Tongue (tissue), 2 donors: Measurements from ENCODE around the gene PARD3. TPM values are rescaled to one million over a fixed set of nuclear protein-coding genes. Genes with fewer than 3 reads are reported as not detected.

Experiments
- DNase-seq: peaks from one replicate; pipeline ENCODE4 v3.0.0-alpha.2; 2015
- total RNA-seq: library from RNA; depleted of rRNA; stranded (reverse); fragments of >200 nt; gene quantifications from one replicate; pipeline ENCODE4 v1.2.3, GENCODE V29; 2014

PARD3 gene
- total RNA-seq, 1 donor from 2014 or later, result 129 TPM

DNA sequence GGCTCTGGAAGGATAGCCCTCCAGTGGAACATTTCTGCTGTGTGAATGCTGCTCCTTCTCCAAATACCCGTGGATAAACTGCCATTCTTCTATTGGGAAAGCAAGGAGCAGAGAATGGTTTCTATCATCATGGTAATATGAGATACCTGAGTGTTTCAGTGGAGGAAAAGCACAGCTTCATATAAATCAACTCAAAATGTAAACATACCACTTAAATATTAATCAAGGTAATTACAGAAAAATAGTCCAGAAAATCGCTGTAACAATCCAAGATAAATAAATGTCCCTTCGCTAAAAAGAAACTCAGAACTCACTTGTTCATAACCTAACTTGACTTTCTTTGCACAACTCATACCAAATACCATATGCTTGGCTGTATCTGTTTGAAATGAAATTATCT is 635.8 kb downstream of the PARD3 start:
- no peak for DNase-seq

DNA sequence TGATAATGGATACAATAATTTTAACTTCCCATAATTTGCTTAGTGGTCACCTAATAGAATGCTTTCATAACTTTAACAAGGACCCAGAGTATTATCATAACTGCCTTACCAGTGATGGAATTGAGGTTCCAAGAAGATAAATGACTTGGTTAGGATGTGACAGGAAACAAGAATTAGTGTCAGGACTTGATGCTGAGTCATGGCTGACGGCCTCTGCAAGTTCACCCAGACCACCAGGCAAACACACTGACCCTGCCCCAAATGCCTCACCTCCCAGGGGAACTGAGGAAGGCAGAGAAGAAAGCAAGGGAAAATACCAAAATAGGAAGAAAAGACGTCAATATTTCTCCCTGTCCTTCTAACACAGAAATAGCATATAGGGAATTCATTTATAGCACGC is 636.3 kb downstream of the PARD3 start:
- DNase-seq, result no peak

DNA sequence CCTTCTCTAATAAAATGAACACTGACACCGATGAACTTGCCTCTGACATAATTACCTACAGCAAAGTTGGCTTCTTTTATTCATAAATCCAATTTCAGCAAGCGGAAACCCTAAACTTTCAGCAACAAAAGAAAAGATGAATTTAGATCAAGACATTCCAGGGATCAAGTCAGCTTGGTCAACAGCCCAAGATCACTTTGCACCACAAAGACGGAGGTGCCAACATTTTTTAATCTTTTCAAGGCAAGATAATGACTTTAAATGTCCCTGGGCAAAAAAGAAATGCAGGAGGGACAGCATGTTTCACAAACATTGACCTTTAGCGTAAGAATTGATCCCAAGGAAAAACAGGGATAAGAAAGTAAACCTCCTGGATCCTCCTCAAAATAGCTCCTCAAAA is 636.9 kb downstream of the PARD3 start:
- no peak for DNase-seq

- DNase-seq, result no peak
Observed at GRCh38 chr10:34177445-34177844, 637.7 kb downstream of the PARD3 start.

GRCh38 chr10:34176351-34176750 is 638.7 kb downstream of the PARD3 start:
- no peak for DNase-seq

GRCh38 chr10:34175121-34175520 is 640.0 kb downstream of the PARD3 start:
- no peak for DNase-seq

GRCh38 chr10:34172936-34173533 is 642.1 kb downstream of the PARD3 start:
- DNase-seq, result no peak

DNA sequence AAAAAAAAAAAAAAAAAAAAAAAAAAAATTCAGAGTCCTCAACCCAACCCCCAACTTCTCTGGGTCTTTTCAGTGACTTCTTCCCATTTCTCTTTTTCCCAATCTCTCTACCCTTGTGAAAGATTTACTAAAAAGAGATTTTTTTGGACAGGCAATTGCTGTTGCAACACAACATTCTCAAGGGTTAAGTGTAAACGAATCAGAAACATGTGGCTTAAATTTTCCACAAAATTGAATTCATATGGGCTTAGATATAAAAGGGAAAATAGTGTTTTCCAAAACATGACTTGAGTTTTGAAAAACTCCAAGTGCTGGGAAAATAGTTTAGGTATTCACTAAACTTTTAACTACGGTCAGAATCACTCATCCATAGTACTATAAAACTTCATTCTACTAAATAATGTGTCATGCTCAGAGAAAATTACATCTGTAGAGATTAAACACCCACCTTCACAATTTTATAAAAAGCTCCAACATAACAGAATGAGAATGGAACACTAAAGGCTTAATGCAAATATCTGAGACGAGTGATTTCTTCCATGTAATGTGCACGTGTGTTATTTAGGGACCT is 643.1 kb downstream of the PARD3 start:
- DNase-seq, result peak; percentile 75

DNA sequence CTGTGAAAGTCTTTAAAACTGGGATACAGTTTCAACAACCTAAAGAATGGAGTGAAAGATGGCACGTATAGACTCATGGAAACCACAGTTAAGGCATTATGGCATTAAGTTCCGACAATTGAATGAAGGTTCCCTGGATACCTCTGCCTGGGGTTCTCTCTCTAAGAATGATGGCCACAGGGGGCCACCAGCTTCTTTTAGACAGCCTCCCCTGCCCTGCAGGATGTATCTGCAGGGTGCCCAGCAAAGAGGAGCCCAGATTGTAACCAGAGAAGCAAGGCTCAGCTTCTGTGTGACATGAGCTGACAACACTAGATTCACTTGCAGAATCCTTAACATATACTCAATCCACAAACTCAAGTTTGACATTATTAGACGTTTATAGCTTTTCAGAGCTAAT is 645.4 kb downstream of the PARD3 start:
- no peak for DNase-seq

- DNase-seq, result no peak
Observed at GRCh38 chr10:34169131-34169530, 646.0 kb downstream of the PARD3 start.

DNA sequence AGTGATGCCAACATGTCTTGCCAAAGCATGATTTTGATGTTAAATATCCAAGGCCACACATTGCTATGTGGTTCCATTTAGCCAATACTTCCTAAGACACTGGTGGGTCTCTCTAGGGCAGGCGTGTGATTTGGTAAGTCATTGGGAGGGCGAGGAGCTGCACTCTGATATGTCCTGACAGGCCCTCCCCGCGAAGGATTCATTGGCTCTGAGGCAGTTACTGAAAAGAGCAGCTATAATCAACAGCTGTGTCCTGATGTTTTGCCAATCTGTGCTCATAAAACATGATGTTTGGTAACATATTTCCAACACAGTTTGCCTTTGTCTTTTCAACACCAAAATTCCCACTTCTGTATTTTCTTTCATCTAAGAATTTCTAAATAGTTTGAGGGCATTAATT is 646.7 kb downstream of the PARD3 start:
- DNase-seq, result peak; percentile 86

- DNase-seq, result no peak
Observed at GRCh38 chr10:34166823-34167222, 648.3 kb downstream of the PARD3 start.

DNA sequence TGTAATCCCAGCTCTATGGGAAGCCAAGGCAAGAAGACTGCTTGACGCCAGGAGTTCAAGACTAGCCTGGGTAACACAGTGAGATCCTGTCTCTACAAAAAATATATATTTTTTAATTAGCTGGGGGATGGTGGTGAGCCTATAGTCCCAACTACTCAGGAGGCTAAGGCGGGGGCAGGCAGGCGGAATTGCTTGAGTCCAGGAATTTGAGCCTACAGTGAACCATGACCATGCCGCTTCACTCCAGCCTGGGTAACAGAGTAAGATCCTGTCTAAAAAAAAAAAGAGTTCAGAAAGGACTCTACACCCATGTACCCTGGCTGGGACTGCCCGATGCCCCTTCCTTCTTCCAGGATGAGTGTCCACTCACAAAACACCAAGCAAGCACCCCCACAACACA is 648.7 kb downstream of the PARD3 start:
- DNase-seq, result no peak

DNA sequence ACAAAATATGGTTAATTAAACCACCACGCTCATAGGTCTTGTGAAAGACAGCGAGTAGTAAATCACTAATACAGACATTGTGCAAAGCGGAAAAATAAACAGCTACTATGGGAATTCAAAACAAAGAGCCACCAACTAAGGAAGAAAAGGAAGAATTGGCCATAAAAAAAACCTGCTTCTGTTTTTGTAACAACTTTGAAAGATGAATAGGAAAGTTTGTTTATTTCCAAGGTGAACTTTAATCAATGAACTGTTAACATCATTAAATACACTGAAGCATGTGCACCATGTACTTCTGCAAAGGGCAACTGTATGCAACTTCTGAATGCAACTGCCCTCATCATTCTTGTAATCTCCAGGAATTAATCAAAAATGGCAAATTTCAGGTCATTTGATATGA is 651.1 kb downstream of the PARD3 start:
- DNase-seq, result no peak

DNA sequence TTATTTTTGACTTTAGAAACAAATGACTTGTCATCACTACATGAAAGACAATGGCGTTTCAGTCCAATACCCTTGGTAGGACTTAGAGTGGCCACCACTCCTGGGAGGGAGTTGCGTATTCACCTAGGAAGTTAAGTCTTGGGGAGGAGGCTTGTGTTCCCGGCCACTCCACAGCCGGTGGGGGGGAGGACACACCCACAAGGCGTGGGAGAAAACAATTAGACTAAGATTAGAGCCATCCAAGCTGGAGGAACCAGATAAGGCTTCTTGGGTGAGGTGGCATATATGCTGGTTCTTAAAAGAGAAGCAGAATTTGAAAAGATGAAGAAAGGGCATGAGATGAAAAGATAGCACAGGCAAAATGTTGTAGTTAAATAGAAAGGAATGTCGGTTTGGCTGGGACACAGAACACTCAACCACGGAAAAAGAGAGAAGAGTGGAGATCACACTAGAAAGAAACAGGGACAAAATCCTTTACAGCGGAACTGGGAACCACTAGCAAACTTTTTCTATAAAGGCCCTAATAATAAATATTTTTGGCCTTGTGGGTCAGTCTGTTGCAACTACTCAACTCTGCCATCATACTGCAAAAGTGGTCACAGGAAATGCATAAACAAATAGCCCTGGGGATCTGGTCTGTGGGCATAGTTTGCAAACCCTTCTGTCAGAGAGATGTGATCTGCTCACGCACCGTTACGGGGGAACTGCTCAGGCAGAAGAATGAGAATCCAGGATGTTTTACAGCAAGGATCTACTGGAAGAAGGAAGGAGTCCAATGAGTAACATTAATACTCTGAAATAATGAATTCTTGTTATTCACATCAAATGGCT is 651.8 kb downstream of the PARD3 start:
- no peak for DNase-seq

GRCh38 chr10:34161777-34162370 is 653.2 kb downstream of the PARD3 start:
- no peak for DNase-seq

DNA sequence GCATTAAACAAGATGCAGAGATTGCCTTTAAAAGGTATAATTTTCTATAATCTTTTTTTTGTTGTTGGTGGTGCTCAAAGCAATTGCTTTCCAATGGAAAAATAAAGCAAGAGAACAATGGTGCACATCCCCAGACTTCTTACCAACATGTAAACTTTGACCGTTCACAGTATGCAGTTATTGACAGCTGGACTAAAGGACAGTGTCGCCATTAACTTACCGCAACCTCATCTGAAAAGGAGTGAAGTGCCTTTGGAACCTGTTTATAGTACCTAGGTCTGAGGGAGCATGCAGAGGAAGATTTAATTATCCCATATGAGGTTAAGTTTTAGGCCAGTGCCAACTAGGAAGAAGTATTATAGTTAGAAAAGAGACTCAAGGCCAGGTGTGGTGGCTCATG is 654.5 kb downstream of the PARD3 start:
- no peak for DNase-seq

- DNase-seq, result no peak
Observed at GRCh38 chr10:34157501-34157900, 657.6 kb downstream of the PARD3 start.

DNA sequence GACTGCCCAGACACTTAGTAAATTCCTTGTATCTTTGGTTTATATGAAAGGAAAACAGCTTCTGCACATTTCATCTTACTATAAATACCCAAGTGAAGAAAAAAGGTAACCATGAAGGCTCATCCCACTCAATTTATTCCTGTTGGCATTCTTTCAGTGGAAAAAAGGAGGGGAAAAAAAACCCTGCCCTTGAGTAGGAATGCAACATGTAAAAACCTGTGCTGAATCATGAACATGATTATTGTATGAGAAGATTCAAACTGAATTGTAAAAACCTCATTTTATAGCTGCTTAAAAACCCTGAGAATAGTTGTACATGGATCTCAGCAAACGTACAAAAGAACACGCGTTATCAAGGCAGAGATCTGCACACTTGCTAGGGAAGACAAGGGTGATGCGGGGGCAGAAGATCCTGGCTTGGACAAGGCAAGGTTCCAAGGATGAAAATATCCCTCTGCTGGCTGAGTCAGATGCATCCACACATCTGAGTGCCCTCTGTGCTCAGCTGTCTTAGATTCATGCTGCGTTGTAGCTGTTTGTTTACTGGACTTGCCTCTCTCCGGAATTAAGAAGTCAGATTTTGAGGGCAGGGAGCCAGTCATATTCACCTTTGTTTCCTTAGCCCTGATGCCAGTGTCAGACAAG is 658.2 kb downstream of the PARD3 start:
- peak; percentile 50 for DNase-seq

DNA sequence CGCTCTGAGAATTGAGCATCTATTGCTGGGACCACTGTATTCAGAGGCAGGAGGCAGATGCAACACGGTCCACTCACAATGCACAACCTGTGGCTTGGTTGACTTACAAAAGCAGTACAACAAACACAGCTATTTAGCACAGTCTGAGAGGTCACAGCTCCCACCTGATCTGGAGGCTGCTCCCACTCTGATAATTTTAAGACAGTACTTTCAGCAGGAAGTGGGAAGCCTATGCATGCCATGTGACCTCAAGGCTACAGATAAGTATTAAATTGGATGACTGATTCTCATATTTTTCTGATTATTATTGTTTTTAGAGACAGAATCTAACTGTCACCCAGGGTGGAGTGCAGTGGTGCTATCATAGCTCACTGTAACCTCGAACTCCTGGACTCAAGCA is 659.3 kb downstream of the PARD3 start:
- DNase-seq, result no peak

DNA sequence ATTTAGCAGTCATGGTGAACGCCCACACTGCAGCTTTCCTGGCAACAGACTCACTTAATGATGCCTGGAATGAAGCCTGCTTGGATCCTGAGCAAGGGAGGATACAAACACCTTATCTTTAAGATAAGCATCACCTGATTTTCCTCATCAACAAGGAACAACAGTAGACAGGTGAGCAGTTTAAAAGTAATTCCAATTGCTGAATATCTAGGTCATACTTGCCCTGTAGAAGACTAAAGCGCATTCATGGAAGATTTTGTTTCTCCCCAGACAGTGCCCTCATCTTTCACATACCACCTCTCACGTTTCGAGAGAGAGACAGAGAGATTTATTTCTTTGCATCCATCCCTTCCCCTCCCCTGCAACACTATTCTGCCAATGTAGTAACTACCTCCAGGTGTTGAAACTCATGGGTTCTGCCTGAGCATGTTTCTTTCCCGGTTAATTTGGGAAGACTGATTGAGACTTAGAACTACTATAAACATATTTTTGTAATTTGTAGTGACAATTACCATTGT is 660.7 kb downstream of the PARD3 start:
- DNase-seq, result no peak

DNA sequence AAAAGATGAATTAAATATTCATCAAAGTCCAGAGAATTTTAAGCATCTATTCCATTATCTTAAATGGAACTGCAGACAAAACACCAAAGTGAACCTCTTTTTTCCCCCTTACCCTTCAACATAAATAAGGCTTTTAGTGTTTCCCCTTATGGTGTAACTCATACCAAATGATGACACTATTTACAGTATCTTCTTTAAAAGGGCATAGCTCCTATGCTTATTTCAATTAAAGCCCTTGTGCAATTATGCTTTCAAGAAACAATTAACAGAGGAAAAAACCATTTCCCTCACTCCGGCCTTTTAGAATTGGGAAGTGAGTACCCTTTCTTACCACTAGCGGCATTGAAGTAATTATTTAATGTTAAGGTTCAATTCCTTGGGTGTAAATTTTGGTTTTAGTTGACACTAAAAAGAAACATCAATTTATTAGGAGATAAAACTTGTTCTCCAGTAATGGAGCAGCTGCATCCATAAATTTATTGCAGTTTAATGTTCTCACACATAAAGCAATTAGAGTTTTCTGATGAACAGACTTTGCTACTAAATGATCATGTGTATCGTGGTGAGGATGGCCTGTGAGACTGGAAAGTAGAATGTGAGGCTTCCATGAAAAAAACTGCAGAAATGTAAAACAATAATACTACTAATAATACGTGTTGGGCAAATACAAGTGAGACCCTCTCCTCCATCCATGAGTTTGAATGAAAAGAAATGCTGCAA is 661.3 kb downstream of the PARD3 start:
- DNase-seq, result no peak
